A204.1 (cell line): Measurements from ENCODE around the gene C11orf21.
"Not testable (repeated sequence)": the region's sequence is repeated elsewhere in the genome, so short reads cannot be mapped to it uniquely, and the experiment has no call there.

Experiments used
- FAIRE-seq: peaks from 2 replicates; lab custom pipeline; 2012; peaks lifted over from hg19 to GRCh38; lab: Jason Lieb, UNC

Gene C11orf21

DNA sequence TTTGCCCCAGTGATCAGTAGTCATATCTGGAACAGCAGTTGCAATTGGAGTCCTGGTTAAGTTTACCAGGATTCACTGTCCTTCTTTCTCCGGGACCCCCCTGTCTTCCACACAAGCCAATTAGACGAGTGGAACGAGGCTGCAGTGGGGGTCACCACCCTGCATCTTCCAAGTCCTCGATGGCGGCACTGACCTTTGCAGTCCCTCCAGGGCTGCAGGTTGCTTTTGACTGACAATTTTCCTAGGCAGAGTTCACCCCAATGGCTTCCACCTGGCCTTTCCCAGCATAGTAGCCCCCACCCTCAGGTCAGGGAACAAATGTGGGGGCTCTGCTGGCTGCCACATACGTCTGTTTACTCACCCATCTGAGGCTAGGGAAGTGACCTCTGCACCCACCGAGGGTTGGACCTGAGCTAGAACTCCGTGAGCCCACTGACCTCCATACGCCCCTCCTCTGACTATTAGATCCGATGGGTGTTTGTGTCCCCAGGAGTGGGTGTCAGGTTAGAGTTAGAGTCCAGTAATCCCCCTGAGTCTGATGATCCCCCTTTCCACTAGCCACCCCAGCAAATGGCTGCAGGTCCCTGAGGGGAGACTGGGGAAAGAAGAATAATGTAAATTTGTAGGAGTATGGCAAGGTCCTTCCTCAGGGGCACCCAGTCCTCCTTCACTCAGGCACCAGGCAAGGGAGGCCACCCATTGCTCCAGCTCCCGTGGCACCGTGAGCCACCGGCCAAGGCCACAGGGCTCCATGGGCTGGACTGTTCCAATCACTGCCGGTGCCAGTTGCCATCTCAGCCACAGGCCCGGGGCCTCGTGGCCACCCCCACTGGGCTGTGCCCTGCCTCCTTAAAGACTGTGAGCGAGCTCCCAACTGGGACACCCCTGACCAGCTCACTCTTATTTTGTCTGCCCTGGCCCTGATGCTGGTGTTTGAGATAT is 5.5 kb downstream of the C11orf21 start:
- FAIRE-seq: no peak

DNA sequence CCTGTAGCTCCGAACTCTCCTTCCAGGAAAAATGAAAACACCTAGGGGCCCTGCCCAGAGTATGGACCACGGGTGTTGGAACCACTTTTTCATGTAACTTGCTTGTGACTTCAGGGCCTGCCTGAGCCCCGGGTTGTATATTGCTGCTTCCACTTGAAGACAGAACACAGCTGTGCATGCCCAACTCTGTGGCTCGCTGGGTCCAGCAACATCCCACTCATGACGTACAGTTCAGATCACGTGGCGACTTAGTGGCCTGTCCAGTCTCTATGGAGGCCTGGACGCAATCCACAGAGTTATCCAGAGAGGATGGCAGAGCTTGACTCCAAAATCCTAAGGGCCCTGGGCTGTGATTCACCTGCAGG is 6.8 kb downstream of the C11orf21 start:
- FAIRE-seq: no peak

DNA sequence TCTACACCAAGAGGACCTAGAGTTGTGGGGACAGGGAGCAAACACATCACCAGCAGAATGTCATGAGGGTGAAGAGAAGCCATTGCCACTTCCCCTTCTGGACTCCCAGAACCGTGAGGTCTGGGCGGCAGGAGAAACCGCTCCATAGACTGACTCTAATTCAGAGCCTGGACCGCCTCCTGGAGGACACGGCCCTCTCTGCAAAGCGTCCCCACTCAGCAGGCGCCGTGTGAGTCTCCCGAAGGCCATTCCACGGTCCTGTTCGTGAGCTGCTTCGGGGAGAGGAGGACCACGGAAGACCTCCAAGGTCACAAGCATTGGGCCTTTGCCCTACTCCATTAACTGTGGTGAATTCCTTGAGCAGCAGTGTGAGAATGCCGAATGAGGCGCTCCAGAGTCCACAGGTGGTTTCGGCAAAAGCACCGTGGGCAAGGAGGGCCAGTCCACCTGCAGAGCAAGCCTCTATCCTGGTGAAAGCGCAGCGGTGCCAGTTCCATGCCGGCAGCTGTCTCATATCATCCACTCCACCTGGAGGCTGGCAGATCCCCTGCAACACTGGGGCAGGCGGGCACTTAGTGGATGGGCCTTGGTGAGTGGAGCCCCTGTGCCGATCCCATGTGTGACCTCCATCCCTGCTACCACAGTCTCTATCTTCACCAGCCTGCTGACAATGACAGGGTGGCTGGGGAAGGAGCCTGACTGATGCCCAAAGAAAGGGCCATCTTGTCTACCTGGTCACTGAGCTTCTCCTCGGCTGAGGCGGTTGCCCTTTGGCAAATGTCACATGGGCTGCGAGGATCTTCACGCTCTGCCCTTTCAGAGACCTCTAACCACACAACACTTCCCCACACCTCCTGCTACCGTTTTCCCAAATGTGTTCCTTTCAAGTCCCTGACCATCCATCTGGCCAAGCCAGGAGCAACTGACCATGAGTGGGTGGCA is 7.5 kb downstream of the C11orf21 start:
- no peak for FAIRE-seq

DNA sequence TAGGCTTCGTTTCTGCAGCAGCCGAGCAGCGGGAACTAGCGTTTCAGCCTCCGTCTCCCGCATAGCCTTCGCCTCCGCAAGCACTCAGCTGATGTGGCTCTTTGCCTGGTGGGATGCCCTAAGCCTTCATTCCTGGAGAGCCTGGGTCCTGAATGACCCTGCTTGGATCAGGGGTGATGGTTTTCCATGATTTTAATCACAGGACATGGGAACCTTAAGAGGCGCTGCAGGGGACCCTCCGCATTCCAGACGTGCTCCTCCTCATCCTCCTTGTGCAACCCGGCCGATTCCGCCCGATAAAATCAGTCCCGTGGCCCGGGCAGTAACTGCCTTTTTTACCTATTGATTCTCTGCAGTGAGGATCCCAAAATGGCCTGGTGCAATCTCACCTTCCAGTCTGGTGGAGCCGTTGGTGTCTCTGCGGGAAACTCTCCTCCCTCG is 8.2 kb downstream of the C11orf21 start:
- FAIRE-seq: no peak

DNA sequence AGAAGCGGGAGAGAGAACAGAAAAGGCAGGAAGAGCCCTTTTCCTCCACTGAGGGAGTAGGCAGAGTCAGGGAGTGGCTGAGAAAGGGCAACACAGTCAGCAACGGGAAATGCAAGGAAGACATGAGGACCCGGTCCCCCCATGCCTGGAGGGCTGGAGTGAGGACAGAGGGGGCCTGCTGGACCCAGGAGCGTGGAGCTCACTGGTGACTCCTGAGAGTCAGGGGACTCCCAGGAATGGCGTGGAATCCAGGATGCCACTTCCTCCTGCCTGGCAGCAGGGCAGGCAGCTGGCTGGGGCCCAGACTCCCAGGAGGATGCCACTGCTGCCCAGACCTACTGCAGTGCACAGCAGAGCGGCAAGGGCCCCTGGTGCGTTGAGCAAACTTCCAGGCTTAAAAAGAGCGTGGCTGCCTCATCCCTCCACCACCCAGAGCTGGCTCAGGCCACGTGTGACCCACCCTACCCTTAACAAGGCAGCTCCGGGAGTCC is 11.3 kb downstream of the C11orf21 start:
- FAIRE-seq: no peak

DNA sequence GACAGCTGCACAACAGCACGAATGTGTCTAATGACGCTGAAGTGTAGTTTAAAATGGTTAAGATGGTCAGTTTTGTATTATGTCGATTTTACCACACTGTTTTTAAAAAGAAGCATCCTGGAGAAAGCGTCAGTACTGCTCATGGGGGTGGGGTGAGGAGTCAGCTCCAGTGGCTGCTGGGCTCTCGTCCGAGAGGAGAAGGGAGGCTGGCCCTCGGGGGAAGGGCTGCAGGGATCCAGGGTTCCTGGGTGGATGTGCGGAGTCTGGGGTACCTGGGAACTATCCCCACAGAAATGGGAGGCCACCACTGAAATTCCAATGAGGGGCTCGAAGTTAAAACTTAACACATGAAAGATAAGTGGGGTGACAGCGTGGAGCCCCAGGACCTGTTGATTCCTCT is 11.9 kb downstream of the C11orf21 start:
- FAIRE-seq: no peak

DNA sequence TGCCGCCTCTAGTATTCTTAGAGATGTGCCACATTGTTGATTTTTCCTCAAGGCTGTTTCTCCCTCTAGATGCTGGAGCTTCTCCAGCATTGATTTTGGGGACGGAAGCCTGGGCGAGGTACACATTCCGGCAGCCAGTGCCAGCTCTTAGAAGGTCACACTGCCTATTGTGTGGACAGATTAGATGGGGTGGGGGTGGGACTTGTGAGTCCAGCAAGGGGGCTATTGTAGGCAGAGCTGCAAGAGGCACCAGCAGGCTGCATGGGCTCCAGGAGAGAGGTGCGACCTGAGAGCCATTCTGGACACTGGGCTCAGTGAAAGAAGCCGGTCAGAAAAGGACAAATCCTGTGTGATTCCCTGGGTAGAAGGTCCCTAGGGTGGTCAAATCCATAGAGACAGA is 12.4 kb downstream of the C11orf21 start:
- FAIRE-seq: no peak

DNA sequence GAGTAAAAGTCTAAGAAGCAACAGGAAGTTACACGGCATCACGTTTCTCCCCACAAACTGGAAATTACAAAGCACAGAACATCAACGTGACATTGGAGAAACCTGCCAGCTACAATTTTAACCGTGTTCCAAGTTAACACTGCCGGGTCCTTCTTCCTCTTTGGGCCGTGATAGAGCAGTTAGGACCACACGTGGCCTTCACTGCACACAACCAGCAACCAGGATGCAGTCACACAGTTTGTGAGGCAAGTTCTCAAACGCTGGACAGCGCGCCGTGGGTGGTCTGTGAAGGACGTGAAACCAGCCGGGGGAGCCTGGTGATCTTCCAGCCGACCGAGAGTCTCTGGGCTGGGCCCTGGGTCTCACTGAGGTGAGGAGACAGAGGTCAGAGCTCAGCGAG is 14.6 kb downstream of the C11orf21 start:
- no peak for FAIRE-seq

DNA sequence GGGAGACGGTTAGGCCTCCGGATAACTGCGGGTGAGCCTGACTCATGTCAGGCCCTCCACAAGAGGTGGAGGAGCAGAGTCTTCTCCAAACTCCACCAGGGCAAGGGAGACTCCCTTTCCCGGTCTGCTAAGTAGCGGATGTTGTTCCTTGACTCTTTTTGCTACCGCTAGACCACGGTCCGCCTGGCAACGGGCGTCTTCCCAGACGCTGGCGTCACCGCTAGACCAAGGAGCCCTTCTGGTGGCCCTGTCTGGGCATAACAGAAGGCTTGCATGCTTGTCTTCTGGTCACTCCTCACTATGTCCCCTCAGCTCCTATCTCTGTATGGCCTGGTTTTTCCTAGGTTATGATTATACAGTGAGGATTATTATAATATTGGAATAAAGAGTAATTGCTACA is 15.4 kb downstream of the C11orf21 start:
- not testable (repeated sequence) for FAIRE-seq

DNA sequence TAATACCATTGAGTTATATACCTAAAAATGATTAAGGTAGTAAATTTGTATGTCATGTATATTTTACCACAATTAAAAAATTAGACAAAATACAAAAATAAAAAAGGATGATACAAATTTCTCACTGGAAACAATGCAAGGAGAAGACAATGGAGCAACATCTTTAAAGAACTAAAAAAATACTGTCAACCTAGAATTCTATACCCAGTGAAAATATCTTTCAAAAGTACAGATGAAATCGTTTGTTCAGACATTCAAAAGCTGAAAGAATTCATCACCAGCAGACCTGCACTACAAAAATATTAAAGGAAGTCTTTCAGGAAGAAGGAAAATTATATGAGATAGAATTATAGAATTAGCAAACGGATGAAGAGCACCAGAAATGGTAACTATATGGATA is 21.5 kb downstream of the C11orf21 start:
- FAIRE-seq: no peak

DNA sequence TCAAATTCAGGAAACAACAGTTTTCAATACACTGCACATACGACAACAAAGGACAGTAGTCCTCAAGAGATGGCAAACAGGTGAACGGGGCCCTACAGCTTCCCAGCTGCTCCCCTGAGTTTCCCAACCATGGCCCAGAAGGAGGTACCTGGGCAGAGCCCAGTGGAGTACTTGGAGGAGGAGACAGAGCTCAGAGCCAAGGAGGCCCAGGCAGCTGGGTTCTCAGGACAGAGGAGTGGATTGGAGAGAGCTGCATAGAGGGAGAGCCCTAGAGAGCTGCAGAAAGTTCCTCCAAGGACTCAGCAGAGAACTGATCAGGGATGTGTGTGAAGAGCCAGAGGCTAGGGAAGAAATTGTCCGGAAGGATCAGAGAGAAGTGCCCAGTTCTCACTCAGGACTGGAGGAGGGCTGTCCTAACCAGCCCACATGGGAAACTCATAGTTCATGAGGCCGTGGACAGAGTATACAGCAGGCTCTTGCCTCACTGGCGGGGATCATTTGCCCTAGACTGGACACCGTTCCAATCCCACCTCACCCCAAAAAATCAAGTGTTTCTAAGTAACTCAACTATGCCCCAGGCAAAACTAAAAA is 23.7 kb downstream of the C11orf21 start:
- no peak for FAIRE-seq

DNA sequence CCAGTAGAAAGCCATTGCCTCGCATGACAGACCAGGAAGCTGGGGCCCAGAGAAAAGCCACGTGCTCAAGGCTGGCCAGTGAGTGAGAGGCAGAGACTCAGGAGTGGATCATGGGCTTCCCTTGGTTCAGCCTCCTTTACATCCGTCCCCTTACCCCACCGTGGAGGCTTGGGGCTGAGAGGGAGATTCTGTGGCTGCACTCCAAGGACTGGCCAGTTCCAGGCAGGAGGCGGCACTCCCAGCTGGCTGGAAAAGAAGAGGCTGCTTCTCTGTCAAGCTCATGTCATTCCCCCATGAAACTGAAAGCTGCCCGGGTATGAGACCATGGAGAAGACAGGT is 24.7 kb downstream of the C11orf21 start:
- FAIRE-seq: no peak

DNA sequence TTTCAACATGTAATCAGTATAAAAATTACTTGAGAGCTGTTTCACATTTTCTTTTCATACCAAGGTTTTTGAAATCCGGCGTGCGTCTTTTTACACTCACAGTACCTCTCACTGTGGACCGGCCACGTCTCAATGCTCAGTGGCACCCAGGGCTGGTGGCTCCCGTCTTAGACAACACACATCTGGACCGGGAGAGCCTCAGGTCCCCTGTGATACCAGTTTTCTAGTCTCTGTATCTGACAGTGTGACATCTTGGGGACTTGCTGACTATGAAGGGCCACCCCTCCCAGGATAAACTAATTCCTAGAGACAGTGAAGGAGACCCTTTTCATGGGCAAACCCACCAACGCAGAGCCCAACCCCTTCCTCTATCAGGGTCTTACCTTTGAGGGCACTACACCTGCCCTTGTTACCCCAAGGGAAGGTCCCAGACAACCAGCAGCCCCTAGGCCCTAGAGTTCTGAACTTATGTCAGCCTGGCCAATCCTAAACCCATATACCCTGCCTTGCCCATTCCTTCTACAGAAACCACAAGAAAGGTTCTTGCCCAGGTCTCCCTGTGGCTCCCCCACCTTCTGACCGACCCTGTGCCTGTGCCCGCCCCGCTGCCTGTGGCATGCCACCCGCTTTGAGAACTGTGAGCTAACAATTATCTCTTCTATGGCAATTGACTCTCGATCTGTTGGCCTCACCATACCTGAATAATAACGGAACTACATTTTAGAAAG is 25.3 kb downstream of the C11orf21 start:
- FAIRE-seq: no peak

DNA sequence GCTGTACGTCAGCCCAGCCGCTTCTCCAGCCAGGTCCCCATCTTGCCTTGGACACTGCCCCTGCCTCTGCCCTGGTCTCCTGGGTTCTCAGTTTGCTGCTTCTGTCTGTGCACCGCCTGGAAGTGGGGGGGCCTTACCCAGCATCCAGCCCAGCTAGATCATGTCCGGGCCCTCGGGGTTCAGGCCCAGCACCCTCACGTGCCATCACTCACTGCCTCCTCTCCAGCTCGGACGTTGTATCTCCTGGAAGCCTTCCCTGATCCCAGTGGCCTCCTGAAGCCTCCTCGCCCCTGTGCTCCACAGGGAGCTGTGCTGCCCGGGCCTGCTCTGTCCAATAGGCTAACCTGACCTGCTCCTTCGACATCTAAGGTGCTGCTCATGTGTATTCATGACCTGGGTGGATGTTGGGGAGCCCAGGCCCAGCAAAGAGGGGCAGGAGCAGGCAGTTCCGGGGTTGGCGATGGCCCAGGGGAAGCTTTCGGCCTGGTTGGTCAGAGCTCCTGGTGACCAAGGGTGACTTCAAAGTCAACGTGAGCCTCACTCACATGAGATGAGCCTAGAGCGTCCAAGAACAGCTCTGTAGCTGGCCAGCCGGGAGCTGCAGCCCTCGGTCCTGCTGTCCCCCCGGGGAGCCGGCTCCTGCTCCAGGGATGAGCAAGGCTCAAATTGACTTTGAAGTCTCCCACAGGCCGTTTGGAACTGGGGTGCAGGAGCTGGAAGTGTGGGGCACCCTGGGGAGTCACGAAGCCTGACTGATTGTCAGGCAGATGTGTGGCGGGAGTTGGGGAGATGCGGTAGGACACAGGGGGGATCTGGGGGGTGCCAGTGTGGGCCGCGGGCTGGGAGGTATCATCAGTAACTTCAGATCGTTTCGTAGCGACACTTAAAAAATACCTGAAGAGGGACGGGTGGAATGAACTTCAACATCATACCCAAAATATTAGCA is 26.1 kb downstream of the C11orf21 start:
- FAIRE-seq: no peak

DNA sequence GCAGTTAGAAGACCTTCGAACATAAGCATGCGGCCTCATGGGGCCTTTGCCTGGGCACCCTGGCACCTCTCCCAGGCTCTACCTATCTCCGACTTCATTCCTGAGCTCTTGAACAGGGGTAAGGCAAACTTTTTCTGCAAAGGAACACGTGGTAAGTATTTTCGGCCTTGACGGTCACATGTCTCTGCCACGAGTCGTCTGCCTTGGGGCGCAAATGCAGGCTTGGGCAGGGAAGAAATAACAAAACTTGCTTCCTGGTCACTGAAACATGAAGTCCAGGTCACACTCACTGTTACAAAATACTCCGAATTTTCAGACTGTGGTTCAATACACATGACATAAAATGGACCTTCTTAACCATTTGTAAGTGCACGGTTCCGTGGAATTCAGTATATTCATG is 27.9 kb downstream of the C11orf21 start:
- no peak for FAIRE-seq

DNA sequence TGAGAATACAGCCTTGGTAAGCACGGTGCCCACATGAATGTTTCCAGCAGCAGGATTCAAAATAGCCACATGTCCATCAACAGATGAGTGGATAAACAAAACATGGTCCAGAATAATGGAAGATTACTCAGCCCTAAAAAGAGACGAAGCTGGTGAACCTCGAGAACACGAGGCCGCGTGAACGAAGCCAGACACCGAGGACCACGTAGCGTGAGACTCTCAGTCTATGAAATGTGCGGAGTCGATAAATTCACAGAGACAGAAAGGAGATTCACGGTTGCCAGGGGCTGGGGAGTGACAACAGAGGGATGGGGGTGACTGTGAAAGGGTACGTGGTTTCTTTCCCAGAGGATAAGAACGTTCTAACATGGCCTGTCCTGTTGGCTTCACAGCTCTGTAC is 28.4 kb downstream of the C11orf21 start:
- no peak for FAIRE-seq

DNA sequence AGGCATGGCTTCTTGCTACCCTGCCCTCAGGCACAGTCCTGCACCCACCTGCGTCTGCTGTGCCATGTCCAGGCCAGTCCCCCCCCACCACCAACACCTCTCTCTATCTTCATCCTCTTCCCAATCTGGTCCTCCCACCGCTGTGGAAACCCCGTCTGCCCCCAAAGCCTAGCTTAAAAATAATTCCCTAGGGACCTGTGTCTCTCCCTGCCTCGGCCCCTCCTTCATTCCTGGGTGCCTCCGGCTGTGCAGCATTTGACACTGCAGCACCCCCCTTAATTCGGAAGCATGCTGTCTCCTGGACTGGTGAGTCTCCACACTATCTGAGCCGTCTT is 28.8 kb downstream of the C11orf21 start:
- no peak for FAIRE-seq

DNA sequence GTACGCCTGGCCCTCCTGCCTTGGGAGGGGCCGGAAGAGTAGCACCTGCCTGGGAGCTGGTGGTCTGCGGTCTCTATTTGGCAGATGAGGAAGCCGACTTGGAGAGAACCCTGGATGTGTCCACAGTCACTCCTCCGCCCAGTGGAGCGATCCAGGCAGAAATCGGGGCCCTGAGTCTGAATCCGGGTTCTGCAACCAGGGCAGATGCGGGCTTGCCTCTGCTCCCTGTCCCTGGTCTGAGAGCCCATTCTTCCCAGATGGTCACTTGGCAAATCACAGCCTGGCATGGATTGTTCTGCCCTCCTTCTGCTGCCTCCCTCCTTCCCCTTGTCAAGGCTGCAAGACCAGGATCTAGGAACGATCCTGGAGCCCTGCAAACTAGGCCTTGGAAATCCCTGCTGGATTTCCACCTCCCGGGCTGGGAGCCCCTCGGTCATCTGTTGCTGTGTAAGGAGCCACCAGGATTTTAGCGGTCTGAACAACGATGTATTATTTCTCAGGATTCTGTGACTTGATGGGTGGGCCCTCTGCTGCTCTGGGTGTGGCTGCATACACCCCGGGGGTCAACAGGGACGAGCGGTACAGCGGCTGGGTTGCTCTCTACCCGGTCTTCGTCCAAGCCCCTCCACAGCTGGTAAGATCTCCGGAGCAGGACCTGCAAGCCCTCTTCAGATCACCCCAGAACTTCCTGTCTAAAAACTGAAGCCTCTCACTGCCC is 29.3 kb downstream of the C11orf21 start:
- no peak for FAIRE-seq

DNA sequence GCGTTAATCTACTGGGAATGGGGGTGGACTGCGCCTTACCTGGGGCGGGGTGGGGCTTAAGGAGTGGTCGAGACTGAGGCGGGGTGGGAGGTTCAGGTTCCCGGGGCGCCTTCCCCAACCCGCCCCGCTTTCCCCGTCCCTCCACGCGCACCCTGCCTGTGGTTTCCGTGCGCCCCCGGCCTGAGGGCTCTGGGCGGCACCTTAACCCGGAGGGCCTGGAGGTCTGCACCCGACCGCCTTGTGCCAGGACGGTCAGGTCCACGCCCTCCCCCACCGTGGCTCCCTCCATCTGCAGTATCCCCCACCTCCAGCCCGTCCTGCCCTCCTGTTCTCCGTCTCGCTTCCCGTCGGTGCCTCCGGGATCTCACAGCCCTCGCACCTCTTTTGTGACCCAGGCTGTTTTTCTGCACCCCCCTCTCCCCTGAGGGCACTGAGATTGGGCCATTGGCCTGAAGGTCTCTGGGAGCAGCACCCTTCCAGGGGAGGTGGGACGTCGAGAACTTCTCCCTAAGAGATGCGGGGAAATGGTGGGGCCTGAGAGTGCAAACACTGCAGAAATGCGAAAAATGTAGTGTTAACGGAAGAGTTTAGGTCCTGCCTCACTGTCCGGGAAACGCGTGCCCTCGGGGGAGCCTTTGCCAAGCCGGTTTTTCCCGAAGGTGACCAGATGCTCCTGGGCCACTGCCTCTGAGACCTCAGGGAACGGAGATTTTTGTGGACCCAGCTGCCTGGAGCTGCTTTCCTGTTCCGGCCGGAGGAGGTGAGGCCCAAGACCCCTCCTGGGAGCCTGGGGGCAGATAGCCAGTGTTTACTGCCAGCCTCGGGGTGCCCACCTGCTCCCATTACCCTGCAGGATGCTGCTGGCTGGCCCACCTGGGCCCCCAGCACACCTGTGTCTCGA is 30.1 kb downstream of the C11orf21 start:
- FAIRE-seq: no peak

DNA sequence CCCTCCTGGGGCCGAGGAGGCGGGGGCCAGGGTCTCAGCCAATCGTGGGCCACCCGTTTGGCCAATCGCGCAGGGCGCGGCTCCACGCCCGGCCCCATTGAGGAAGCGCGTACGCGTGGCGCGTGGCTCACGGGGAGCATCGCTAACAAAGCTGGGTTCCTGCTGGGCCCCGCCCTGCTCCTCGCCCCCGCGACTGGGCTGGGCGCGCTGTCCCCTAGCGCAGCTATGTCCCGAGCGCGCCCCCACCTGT is 30.7 kb downstream of the C11orf21 start:
- FAIRE-seq: no peak
